ENCODE results near the gene KMT2E.

DNA sequence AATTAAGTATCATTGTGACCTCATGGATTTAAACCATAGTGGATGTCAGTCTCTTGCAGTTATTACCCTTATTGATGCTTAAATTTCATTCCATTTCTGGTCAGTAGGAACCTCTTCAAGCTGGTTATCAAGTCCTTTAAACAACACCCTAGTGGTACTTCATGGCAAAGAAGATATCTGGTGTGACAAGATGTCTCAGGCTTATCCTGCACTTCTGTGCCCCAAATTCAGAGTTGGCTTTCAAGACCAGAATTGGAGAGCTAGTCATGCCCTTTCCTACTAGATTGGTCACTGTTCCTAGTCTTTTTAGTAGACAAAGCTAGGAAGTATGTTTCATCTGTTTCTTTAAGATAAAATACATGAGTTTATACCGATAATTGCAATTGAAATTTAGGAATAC, 54.9 kb downstream of the KMT2E start:
- TF ChIP-seq, protein P1, sequence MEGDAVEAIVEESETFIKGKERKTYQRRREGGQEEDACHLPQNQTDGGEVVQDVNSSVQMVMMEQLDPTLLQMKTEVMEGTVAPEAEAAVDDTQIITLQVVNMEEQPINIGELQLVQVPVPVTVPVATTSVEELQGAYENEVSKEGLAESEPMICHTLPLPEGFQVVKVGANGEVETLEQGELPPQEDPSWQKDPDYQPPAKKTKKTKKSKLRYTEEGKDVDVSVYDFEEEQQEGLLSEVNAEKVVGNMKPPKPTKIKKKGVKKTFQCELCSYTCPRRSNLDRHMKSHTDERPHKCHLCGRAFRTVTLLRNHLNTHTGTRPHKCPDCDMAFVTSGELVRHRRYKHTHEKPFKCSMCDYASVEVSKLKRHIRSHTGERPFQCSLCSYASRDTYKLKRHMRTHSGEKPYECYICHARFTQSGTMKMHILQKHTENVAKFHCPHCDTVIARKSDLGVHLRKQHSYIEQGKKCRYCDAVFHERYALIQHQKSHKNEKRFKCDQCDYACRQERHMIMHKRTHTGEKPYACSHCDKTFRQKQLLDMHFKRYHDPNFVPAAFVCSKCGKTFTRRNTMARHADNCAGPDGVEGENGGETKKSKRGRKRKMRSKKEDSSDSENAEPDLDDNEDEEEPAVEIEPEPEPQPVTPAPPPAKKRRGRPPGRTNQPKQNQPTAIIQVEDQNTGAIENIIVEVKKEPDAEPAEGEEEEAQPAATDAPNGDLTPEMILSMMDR (IDR thresholded peaks at IDR 0.05) = no peak
- TF ChIP-seq POLR2A (IDR thresholded peaks at IDR 0.05; ENCODE audit: low read length) (no peak), CBX2 (IDR thresholded peaks at IDR 0.05; ENCODE audit: borderline replicate concordance, low read depth) (no peak), EHF (CRISPR knock-in tag; IDR thresholded peaks at IDR 0.05) (no peak)
